ENCODE data around the gene PEAK1. TPM values are rescaled to one million over a fixed set of nuclear protein-coding genes. Genes with fewer than 3 reads are reported as not detected.
A peak's percentile ranks its signal among the peaks of the same experiment; 100 is the strongest.

The PEAK1 gene
- total and polyA plus RNA-seq, 3 experiments from 2014 or later, result 2.2 to 26.3 (median 25.1) TPM

GRCh38 chr15:77420610-77421369 is 886 bp upstream of the PEAK1 start, which contains the start of gene HMG20A:
TSS of gene HMG20A (plus strand) at chr15:77420888. CDS start at chr15:77458408, 37,520 bp downstream.
- Mint-ChIP-seq H3K27ac (peak within 1 kb of the TSS; percentile 68 to 99 (median 98)), H3K27me3 (peaks cover 0 to 5% of the 10 kb centered on the region in 2 donors), H3K4me1 (peaks cover 45 to 63% (median 60%) of the 10 kb centered on the region in 3 donors), H3K9me3 (no peaks in the 10 kb centered on the region), H3K4me3 (peak within 1 kb of the TSS; percentile 93 to 98 (median 97)), H3K36me3 (peaks cover 0 to 19% (median 0%) of the 10 kb centered on the region in 3 donors)
- Histone ChIP-seq H3K27me3 (ENCODE audit: insufficient read depth, low read length, poor library complexity, severe bottlenecking) (no peaks in the 10 kb centered on the region), H3K27ac (ENCODE audit: low read depth, low read length) (peak within 1 kb of the TSS; percentile 91), H3K36me3 (ENCODE audit: insufficient read depth, low read length) (no peaks in the 10 kb centered on the region), H3K4me1 (ENCODE audit: insufficient read depth, low read length) (peaks cover 10% of the 10 kb centered on the region), H3K9me3 (ENCODE audit: low read length) (no peaks in the 10 kb centered on the region), H3K4me3 (ENCODE audit: low read length) (peak within 1 kb of the TSS; percentile 99)
- ChIA-PET POLR2A (interaction anchor here (0.6 to 0.7 kb wide), 3 partner anchors 406 to 882 kb away, joined by 3 to 4 read pairs (median 3); no protein-coding TSS in a partner anchor), CTCF (interaction anchor here (0.6 to 0.9 kb wide), 4 partner anchors 10 to 407 kb away, joined by 3 to 4 read pairs (median 4); no protein-coding TSS in a partner anchor)
- peak in 3 of 5 donors; percentile 11 to 76 (median 38) for DNase-seq

GRCh38 chr15:77418966-77419835 is 703 bp downstream of the PEAK1 start:
- H3K4me3 ChIP-seq (ENCODE audit: low read length), result peak overlapping the region; percentile 57
- H3K36me3 ChIP-seq (ENCODE audit: insufficient read depth, low read length), result no peaks in the 10 kb centered on the region
- peak overlapping the region; percentile 25 for H3K27ac ChIP-seq (ENCODE audit: low read depth, low read length)
- POLR2A ChIA-PET, result interaction anchor here (1.0 to 1.1 kb wide), 2 partner anchors 9 to 420 kb away, joined by 3 to 5 read pairs; no protein-coding TSS in a partner anchor
- peak overlapping the region; percentile 16 to 99 (median 94) for H3K27ac Mint-ChIP-seq
- peaks cover 0 to 16% (median 0%) of the 10 kb centered on the region in 3 donors for H3K36me3 Mint-ChIP-seq
- H3K4me1 Mint-ChIP-seq, result peaks cover 34 to 47% (median 44%) of the 10 kb centered on the region in 3 donors
- peaks cover 0 to 5% of the 10 kb centered on the region in 2 donors for H3K27me3 Mint-ChIP-seq
- no peaks in the 10 kb centered on the region for H3K9me3 ChIP-seq (ENCODE audit: low read length)
- DNase-seq, result peak; percentile 5 to 58 (median 14)
- H3K27me3 ChIP-seq (ENCODE audit: insufficient read depth, low read length, poor library complexity, severe bottlenecking), result no peaks in the 10 kb centered on the region
- peak overlapping the region; percentile 86 to 98 (median 97) for H3K4me3 Mint-ChIP-seq
- CTCF ChIA-PET, result interaction anchor here (1.0 to 1.1 kb wide), 2 partner anchors 9 to 10 kb away, joined by 4 to 7 read pairs; no protein-coding TSS in a partner anchor
- H3K9me3 Mint-ChIP-seq, result no peaks in the 10 kb centered on the region
- peaks cover 10% of the 10 kb centered on the region for H3K4me1 ChIP-seq (ENCODE audit: insufficient read depth, low read length)

- H3K36me3 ChIP-seq (ENCODE audit: insufficient read depth, low read length), result no peaks in the 10 kb centered on the region
- CTCF ChIA-PET, result interaction anchor here (1.1 kb wide), 1 partner anchor 8 kb away, joined by 7 read pairs; no protein-coding TSS in a partner anchor
- Mint-ChIP-seq H3K27me3 (peaks cover 0 to 5% of the 10 kb centered on the region in 2 donors), H3K4me3 (peak overlapping the region; percentile 86 to 98 (median 97)), H3K9me3 (no peaks in the 10 kb centered on the region), H3K4me1 (peaks cover 28 to 40% (median 37%) of the 10 kb centered on the region in 3 donors), H3K27ac (peak overlapping the region in 7 of 8 donors; percentile 77 to 99 (median 94)), H3K36me3 (peaks cover 0 to 16% (median 0%) of the 10 kb centered on the region in 3 donors)
- no peak overlapping the region for H3K27ac ChIP-seq (ENCODE audit: low read depth, low read length)
- no peak for DNase-seq
- H3K9me3 ChIP-seq (ENCODE audit: low read length), result no peaks in the 10 kb centered on the region
- no peaks in the 10 kb centered on the region for H3K27me3 ChIP-seq (ENCODE audit: insufficient read depth, low read length, poor library complexity, severe bottlenecking)
- H3K4me3 ChIP-seq (ENCODE audit: low read length), result peak overlapping the region; percentile 57
- POLR2A ChIA-PET, result interaction anchor here (1.0 to 1.1 kb wide), 2 partner anchors 9 to 420 kb away, joined by 3 to 5 read pairs; no protein-coding TSS in a partner anchor
- peaks cover 10% of the 10 kb centered on the region for H3K4me1 ChIP-seq (ENCODE audit: insufficient read depth, low read length)
These were observed 1.4 kb downstream of the PEAK1 start for GRCh38 chr15:77418391-77418965.

- peaks cover 10% of the 10 kb centered on the region for H3K4me1 ChIP-seq (ENCODE audit: insufficient read depth, low read length)
- CTCF ChIA-PET, result no interaction called here
- no peaks in the 10 kb centered on the region for H3K9me3 ChIP-seq (ENCODE audit: low read length)
- Mint-ChIP-seq H3K27ac (no peak overlapping the region), H3K4me1 (peaks cover 22 to 32% (median 32%) of the 10 kb centered on the region in 3 donors), H3K27me3 (peaks cover 0 to 5% of the 10 kb centered on the region in 2 donors), H3K9me3 (no peaks in the 10 kb centered on the region), H3K36me3 (peaks cover 0 to 16% (median 0%) of the 10 kb centered on the region in 3 donors), H3K4me3 (peak overlapping the region in 4 of 7 donors; percentile 96 to 98 (median 97))
- H3K27ac ChIP-seq (ENCODE audit: low read depth, low read length), result no peak overlapping the region
- H3K4me3 ChIP-seq (ENCODE audit: low read length), result no peak overlapping the region
- POLR2A ChIA-PET, result no interaction called here
- no peaks in the 10 kb centered on the region for H3K36me3 ChIP-seq (ENCODE audit: insufficient read depth, low read length)
- H3K27me3 ChIP-seq (ENCODE audit: insufficient read depth, low read length, poor library complexity, severe bottlenecking), result no peaks in the 10 kb centered on the region
- no peak for DNase-seq
These were observed 2.3 kb downstream of the PEAK1 start for GRCh38 chr15:77417602-77418001.

- Histone ChIP-seq H3K36me3 (ENCODE audit: insufficient read depth, low read length) (no peaks in the 10 kb centered on the region), H3K9me3 (ENCODE audit: low read length) (no peaks in the 10 kb centered on the region), H3K4me1 (ENCODE audit: insufficient read depth, low read length) (peaks cover 9% of the 10 kb centered on the region), H3K27me3 (ENCODE audit: insufficient read depth, low read length, poor library complexity, severe bottlenecking) (no peaks in the 10 kb centered on the region), H3K27ac (ENCODE audit: low read depth, low read length) (no peak overlapping the region), H3K4me3 (ENCODE audit: low read length) (no peak overlapping the region)
- Mint-ChIP-seq H3K4me3 (peak overlapping the region in 1 of 7 donors; percentile 97), H3K27ac (no peak overlapping the region), H3K36me3 (peaks cover 0 to 16% (median 0%) of the 10 kb centered on the region in 3 donors), H3K27me3 (peaks cover 0 to 5% of the 10 kb centered on the region in 2 donors), H3K4me1 (peaks cover 21 to 29% (median 29%) of the 10 kb centered on the region in 3 donors), H3K9me3 (no peaks in the 10 kb centered on the region)
- ChIA-PET CTCF (interaction anchor here (0.9 to 1.0 kb wide), 2 partner anchors 80 to 126 kb away, joined by 3 read pairs; no protein-coding TSS in a partner anchor), POLR2A (no interaction called here)
- no peak for DNase-seq
These were observed 3.0 kb downstream of the PEAK1 start for GRCh38 chr15:77416954-77417353.

- no peak overlapping the region for H3K4me3 Mint-ChIP-seq
- no peak overlapping the region for H3K4me3 ChIP-seq (ENCODE audit: low read length)
- H3K4me1 Mint-ChIP-seq, result peaks cover 14 to 21% (median 20%) of the 10 kb centered on the region in 3 donors
- no peak overlapping the region for H3K27ac ChIP-seq (ENCODE audit: low read depth, low read length)
- peaks cover under 1% of the 10 kb centered on the region for H3K4me1 ChIP-seq (ENCODE audit: insufficient read depth, low read length)
- ChIA-PET POLR2A (no interaction called here), CTCF (interaction anchor here (0.9 to 1.0 kb wide), 2 partner anchors 81 to 127 kb away, joined by 3 read pairs; no protein-coding TSS in a partner anchor)
- no peaks in the 10 kb centered on the region for H3K9me3 ChIP-seq (ENCODE audit: low read length)
- H3K36me3 Mint-ChIP-seq, result peaks cover 0 to 13% (median 0%) of the 10 kb centered on the region in 3 donors
- H3K27ac Mint-ChIP-seq, result no peak overlapping the region
- H3K9me3 Mint-ChIP-seq, result no peaks in the 10 kb centered on the region
- H3K27me3 ChIP-seq (ENCODE audit: insufficient read depth, low read length, poor library complexity, severe bottlenecking), result no peaks in the 10 kb centered on the region
- no peak for DNase-seq
- H3K36me3 ChIP-seq (ENCODE audit: insufficient read depth, low read length), result no peaks in the 10 kb centered on the region
- H3K27me3 Mint-ChIP-seq, result peaks cover 0 to 5% of the 10 kb centered on the region in 2 donors
These were observed 3.8 kb downstream of the PEAK1 start for GRCh38 chr15:77416148-77416455.

GRCh38 chr15:77415450-77416147 is 4.3 kb downstream of the PEAK1 start:
- POLR2A ChIA-PET, result no interaction called here

More at GRCh38 chr15:77415450-77416147, 4.3 kb downstream of the PEAK1 start:
- Histone ChIP-seq H3K27me3 (ENCODE audit: insufficient read depth, low read length, poor library complexity, severe bottlenecking) (no peaks in the 10 kb centered on the region), H3K4me3 (ENCODE audit: low read length) (no peak overlapping the region), H3K4me1 (ENCODE audit: insufficient read depth, low read length) (peaks cover 1% of the 10 kb centered on the region), H3K27ac (ENCODE audit: low read depth, low read length) (no peak overlapping the region), H3K36me3 (ENCODE audit: insufficient read depth, low read length) (no peaks in the 10 kb centered on the region), H3K9me3 (ENCODE audit: low read length) (no peaks in the 10 kb centered on the region)
- CTCF ChIA-PET, result no interaction called here
- Mint-ChIP-seq H3K4me3 (no peak overlapping the region), H3K9me3 (no peaks in the 10 kb centered on the region), H3K27me3 (peaks cover 0 to 2% of the 10 kb centered on the region in 2 donors), H3K36me3 (peaks cover 0 to 9% (median 0%) of the 10 kb centered on the region in 3 donors), H3K4me1 (peaks cover 13 to 19% (median 19%) of the 10 kb centered on the region in 3 donors), H3K27ac (no peak overlapping the region)
- no peak for DNase-seq
